H1 (cell line): ENCODE data around the gene ARHGAP26. TPM values are rescaled to one million over a fixed set of nuclear protein-coding genes. Genes with fewer than 3 reads are reported as not detected.

Source experiments
- CTCF ChIA-PET: fragments of 300-600 bp; sonication (Branson Sonifier 250); formaldehyde crosslinking; loops from one replicate; lab custom pipeline; 2021; ENCODE audit not compliant: partially characterized antibody; lab: Charles Lee
- POLR2A ChIA-PET: fragments of 300-600 bp; sonication (Branson Sonifier 250); formaldehyde crosslinking; loops from one replicate; lab custom pipeline; 2021; ENCODE audit warnings: inconsistent platforms; ENCODE audit not compliant: partially characterized antibody; lab: Charles Lee
- DNase-seq, 2 experiments: peaks; one replicate each; pipeline versions ENCODE4 v3.0.0 to v3.0.0-alpha.2; 2010 to 2022; ENCODE audit warnings: low spot score in 2 of 2, low read depth in 1 of 2, mixed read lengths in 1 of 2
- FAIRE-seq: peaks from 2 replicates; lab custom pipeline; 2011; peaks lifted over from hg19 to GRCh38; lab: Jason Lieb, UNC
- H2AFZ ChIP-seq: 2 replicates; pipeline ENCODE4 v1.8.1; 2012; ENCODE audit warnings: low read length, inconsistent platforms
- H2AK5ac ChIP-seq: 2 replicates; pipeline ENCODE4 v1.6.1; 2013; ENCODE audit warnings: low read depth, low read length
- H2BK120ac ChIP-seq: replicated peaks from 2 replicates; pipeline ENCODE3; 2013; ENCODE audit warnings: low read depth, low read length, inconsistent platforms
- H2BK12ac ChIP-seq: 2 replicates; pipeline ENCODE4 v1.6.1; 2013; ENCODE audit warnings: low read depth, low read length
- H2BK15ac ChIP-seq: 2 replicates; pipeline ENCODE4 v1.6.1; 2013; ENCODE audit warnings: low read length
- H2BK20ac ChIP-seq: 2 replicates; pipeline ENCODE4 v1.6.1; 2013; ENCODE audit warnings: low read length
- H2BK5ac ChIP-seq: 2 replicates; pipeline ENCODE4 v1.6.1; 2013; ENCODE audit warnings: low read depth, low read length
- H3K14ac ChIP-seq: 2 replicates; pipeline ENCODE4 v1.6.1; 2013; ENCODE audit warnings: inconsistent platforms; ENCODE audit not compliant: insufficient read length
- H3K18ac ChIP-seq: 2 replicates; pipeline ENCODE4 v1.6.1; 2013; ENCODE audit warnings: low read length; ENCODE audit errors: extremely low read depth
- H3K23ac ChIP-seq: 2 replicates; pipeline ENCODE4 v1.6.1; 2013; ENCODE audit warnings: inconsistent platforms; ENCODE audit not compliant: insufficient read length
- H3K23me2 ChIP-seq: 2 replicates; pipeline ENCODE4 v1.6.1; 2013; ENCODE audit warnings: low read depth, low read length
- H3K27ac ChIP-seq: 2 replicates; pipeline ENCODE4 v1.6.1; 2011; ENCODE audit warnings: low read depth, low read length, inconsistent platforms
- H3K27me3 ChIP-seq, 4 experiments: replicated peaks in 1 of 4; 1 replicate in 1 of 4; 2 replicates in 3 of 4; pipeline versions ENCODE4 v1.6.1 to v1.8.1; 2011 to 2013; ENCODE audit warnings: low read length in 3 of 4, mild to moderate bottlenecking in 3 of 4, inconsistent platforms in 2 of 4, mixed read lengths in 2 of 4, moderate library complexity in 1 of 4; ENCODE audit not compliant: control insufficient read depth in 3 of 4, insufficient read depth in 3 of 4; ENCODE audit errors: extremely low read depth in 1 of 4
- H3K36me3 ChIP-seq, 4 experiments: 2 replicates each; pipeline versions ENCODE4 v1.6.1 to v1.8.1; 2011 to 2013; ENCODE audit warnings: mild to moderate bottlenecking in 4 of 4, low read length in 3 of 4, moderate library complexity in 2 of 4, control low read depth in 1 of 4, inconsistent platforms in 1 of 4; ENCODE audit not compliant: insufficient read depth in 4 of 4, control insufficient read depth in 2 of 4
- H3K4ac ChIP-seq: replicated peaks from 2 replicates; pipeline ENCODE3; 2013; ENCODE audit warnings: low read length, low read depth, mixed read lengths, inconsistent platforms; ENCODE audit not compliant: insufficient read length
- H3K4me1 ChIP-seq, 4 experiments: replicated peaks in 1 of 4; 1 replicate in 1 of 4; 2 replicates in 3 of 4; pipeline versions ENCODE4 v1.6.1 to v1.8.1; 2011 to 2013; ENCODE audit warnings: low read length in 3 of 4, inconsistent platforms in 2 of 4, mixed read lengths in 1 of 4; ENCODE audit not compliant: insufficient read depth in 4 of 4, control insufficient read depth in 3 of 4
- H3K4me2 ChIP-seq, 2 experiments: 2 replicates each; pipeline versions ENCODE4 v1.6.1 to v1.8.1; 2011 to 2013; ENCODE audit warnings: low read depth in 2 of 2, low read length in 2 of 2, control low read depth in 1 of 2, inconsistent platforms in 1 of 2, mild to moderate bottlenecking in 1 of 2; ENCODE audit not compliant: insufficient read depth in 1 of 2
- H3K4me3 ChIP-seq, 4 experiments: fragments of 200-600, 300-600 bp in 1 of 4; sonication (generic), shearing (Covaris generic), sonication (Bioruptor Twin) in 1 of 4; 2 replicates each; pipeline versions ENCODE4 v1.5.1 to v1.8.1; 2011 to 2016; ENCODE audit warnings: low read length in 4 of 4, low read depth in 3 of 4, control low read depth in 2 of 4, inconsistent platforms in 2 of 4, mild to moderate bottlenecking in 2 of 4, mixed read lengths in 1 of 4, moderate library complexity in 1 of 4; ENCODE audit not compliant: insufficient read depth in 2 of 4; ENCODE audit errors: extremely low read depth in 1 of 4
- H3K56ac ChIP-seq: replicated peaks from 2 replicates; pipeline ENCODE3; 2013; ENCODE audit warnings: low read depth, mild to moderate bottlenecking, mixed read lengths, low read length, inconsistent platforms; ENCODE audit not compliant: insufficient read length
- H3K79me1 ChIP-seq: 2 replicates; pipeline ENCODE4 v1.6.1; 2013; ENCODE audit warnings: low read depth, low read length, control low read depth
- H3K79me2 ChIP-seq, 2 experiments: 2 replicates each; pipeline versions ENCODE4 v1.6.1 to v1.8.1; 2012 to 2013; ENCODE audit warnings: low read length in 2 of 2, mild to moderate bottlenecking in 2 of 2, inconsistent platforms in 1 of 2; ENCODE audit not compliant: insufficient read depth in 2 of 2, control insufficient read depth in 1 of 2
- H3K9ac ChIP-seq, 4 experiments: replicated peaks in 1 of 4; 1 replicate in 1 of 4; 2 replicates in 3 of 4; pipeline versions ENCODE4 v1.6.1 to v1.8.1; 2011 to 2013; ENCODE audit warnings: low read depth in 3 of 4, low read length in 3 of 4, control low read depth in 2 of 4, mild to moderate bottlenecking in 2 of 4, moderate library complexity in 2 of 4, inconsistent platforms in 1 of 4; ENCODE audit errors: extremely low read depth in 1 of 4
- H3K9me3 ChIP-seq, 2 experiments: 2 replicates each; pipeline versions ENCODE4 v1.6.1 to v1.8.1; 2012 to 2013; ENCODE audit warnings: mild to moderate bottlenecking in 2 of 2, moderate library complexity in 2 of 2, control low read depth in 1 of 2, inconsistent platforms in 1 of 2, low read depth in 1 of 2, low read length in 1 of 2, mixed read lengths in 1 of 2; ENCODE audit not compliant: insufficient read depth in 2 of 2
- H4K20me1 ChIP-seq, 2 experiments: replicated peaks in 1 of 2; 2 replicates each; pipeline versions ENCODE3 to v1.8.1; 2011 to 2013; ENCODE audit warnings: inconsistent platforms in 2 of 2, low read length in 2 of 2, mild to moderate bottlenecking in 1 of 2; ENCODE audit not compliant: insufficient read depth in 2 of 2, control insufficient read depth in 1 of 2
- H4K5ac ChIP-seq: 2 replicates; pipeline ENCODE4 v1.6.1; 2013; ENCODE audit warnings: low read length, low read depth, mixed read lengths, inconsistent platforms; ENCODE audit not compliant: insufficient read length
- H4K8ac ChIP-seq: 2 replicates; pipeline ENCODE4 v1.8.0; 2013; ENCODE audit warnings: mild to moderate bottlenecking, moderate library complexity, low read length, inconsistent platforms; ENCODE audit not compliant: insufficient read depth; ENCODE audit errors: extremely low read depth
- H4K91ac ChIP-seq: replicated peaks from 2 replicates; pipeline ENCODE3; 2013; ENCODE audit warnings: low read length, mixed read lengths, inconsistent platforms; ENCODE audit not compliant: insufficient read length
- BACH1 ChIP-seq: IDR thresholded peaks from 2 replicates; pipeline ENCODE4 v1.6.1; 2012; ENCODE audit warnings: low read length, improper control_type of control experiment
- BRCA1 ChIP-seq: IDR thresholded peaks from 2 replicates; pipeline ENCODE4 v1.6.1; 2012; ENCODE audit warnings: low read depth, low read length, improper control_type of control experiment
- CBX8 ChIP-seq: fragments of 300-800, 300-1000 bp; sonication (generic); IDR thresholded peaks from 2 replicates; pipeline ENCODE4 v1.7.1; 2016; ENCODE audit warnings: low read depth, low read length, borderline replicate concordance
- EZH2 ChIP-seq: fragments of 200-600 bp; sonication (generic); IDR thresholded peaks from 2 replicates; pipeline ENCODE4 v1.7.1; 2012; ENCODE audit warnings: low read depth, mild to moderate bottlenecking, moderate library complexity, low read length, inconsistent platforms; ENCODE audit not compliant: severe bottlenecking
- JUN ChIP-seq: IDR thresholded peaks from 2 replicates; pipeline ENCODE4 v1.6.1; 2011; ENCODE audit warnings: low read depth, mild to moderate bottlenecking, improper control_type of control experiment, low read length
- MAFK ChIP-seq: IDR thresholded peaks from 2 replicates; pipeline ENCODE4 v1.6.1; 2012; ENCODE audit warnings: low read depth, mild to moderate bottlenecking, improper control_type of control experiment, low read length
- NANOG ChIP-seq: IDR thresholded peaks from 2 replicates; pipeline ENCODE4 v1.6.1; 2011; ENCODE audit warnings: low read length, low read depth, mild to moderate bottlenecking, inconsistent platforms; ENCODE audit not compliant: insufficient read depth, poor library complexity, severe bottlenecking
- RXRA ChIP-seq: IDR thresholded peaks from 2 replicates; pipeline ENCODE4 v1.6.1; 2011; ENCODE audit warnings: low read depth, mild to moderate bottlenecking, low read length, moderate library complexity; ENCODE audit not compliant: insufficient read depth
- SIN3A ChIP-seq, 2 experiments: IDR thresholded peaks in 1 of 2; conservative IDR thresholded peaks in 1 of 2; 2 replicates each; pipeline ENCODE4 v1.6.1; 2011 to 2012; ENCODE audit warnings: low read length in 2 of 2, improper control_type of control experiment in 1 of 2, low read depth in 1 of 2, mild to moderate bottlenecking in 1 of 2
- SP2 ChIP-seq: IDR thresholded peaks from 2 replicates; pipeline ENCODE4 v1.6.1; 2012; ENCODE audit warnings: mild to moderate bottlenecking, low read length, inconsistent platforms
- SUZ12 ChIP-seq: fragments of 200-600 bp; sonication (generic); IDR thresholded peaks from 2 replicates; pipeline ENCODE4 v1.6.1; 2012; ENCODE audit warnings: mild to moderate bottlenecking, inconsistent platforms, low read length, moderate library complexity, mixed read lengths
- TAF1 ChIP-seq: IDR thresholded peaks from 2 replicates; pipeline ENCODE4 v1.6.1; 2011; ENCODE audit warnings: mild to moderate bottlenecking, low read depth, low read length
- WGBS, 2 experiments: shearing (Covaris generic) in 1 of 2; methylation state at CpG; one replicate each; pipeline versions ENCODE4 v1.1.6 to v1.1.7; 2013 to 2015; ENCODE audit warnings: low lambda C conversion rate in 2 of 2, mixed read lengths in 2 of 2, inconsistent platforms in 1 of 2, low coverage in 1 of 2, missing lambda C conversion rate in 1 of 2; ENCODE audit not compliant: insufficient replicate concordance in 2 of 2, insufficient coverage in 1 of 2, insufficient read length in 1 of 2; ENCODE audit errors: extremely low coverage in 1 of 2, missing lambda C conversion rate in 1 of 2; 5-methylcytosine and 5-hydroxymethylcytosine counted together
- polyA plus RNA-seq, 7 experiments: library from polyadenylated mRNA; depleted of rRNA in 3 of 7; stranded (reverse) in 5 of 7; unstranded in 2 of 7; fragments of >200 nt in 5 of 7; fragments of 200-250 nt in 2 of 7; gene quantifications; 1 replicate in 5 of 7; 2 replicates in 1 of 7; 4 replicates in 1 of 7; pipeline versions ENCODE4 v1.2.1 to v1.2.3, GENCODE V29; 2011 to 2013; ENCODE audit warnings: missing spikeins in 2 of 7, mixed read lengths in 2 of 7
- total RNA-seq: library from RNA; stranded (reverse); fragmentation: NEBNext Ultra II Directional; extraction: Animal tissue kit (Norgen Biotek cat#: 25700); gene quantifications from 2 replicates; pipeline ENCODE4 v1.2.1, GENCODE V29; 2021
- TF ChIP-seq, protein P1 (sequence below): IDR thresholded peaks from 2 replicates; pipeline ENCODE4 v1.6.1; 2012; ENCODE audit warnings: inconsistent platforms

The ARHGAP26 gene
- total and polyA plus RNA-seq, 2 of the 8 experiments (the other 6 are each of a cell fraction or from before 2014, with no cell fraction given), result 7.1 to 24.8 TPM

DNA sequence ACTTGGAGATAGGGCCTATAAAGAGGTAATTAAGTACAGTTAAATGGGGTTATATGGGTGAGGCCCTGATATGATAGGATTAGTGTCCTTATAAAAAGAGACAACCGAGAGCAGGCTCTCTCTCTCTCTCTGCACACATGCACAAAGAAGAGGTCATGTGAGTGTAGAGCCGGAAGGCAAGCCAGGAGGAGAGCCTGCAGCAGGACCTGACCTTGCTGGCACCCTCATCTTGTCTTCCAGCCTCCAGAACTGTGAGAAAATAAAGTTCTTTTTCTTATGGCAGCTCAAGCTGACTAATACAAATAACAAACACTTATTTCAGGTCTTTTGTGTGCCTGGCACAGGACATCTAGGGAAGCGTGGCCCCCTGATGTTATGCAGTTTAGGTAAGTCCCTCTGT lies 62.1 kb downstream of the ARHGAP26 start:
- ChIA-PET POLR2A (interaction anchor here (0.7 kb wide), 1 partner anchor 147 kb away, joined by 3 read pairs; no protein-coding TSS in a partner anchor), CTCF (interaction anchor here (1.0 to 1.6 kb wide), 3 partner anchors 35 to 84 kb away, joined by 3 to 6 read pairs (median 4); no protein-coding TSS in a partner anchor)
- peaks cover 2% of the 10 kb centered on the region; the same call in 1 of the 2 replicates for H3K79me1 ChIP-seq
- no peak overlapping the region for H2BK20ac ChIP-seq
- H2BK120ac ChIP-seq, result no peak overlapping the region
- no peaks in the 10 kb centered on the region for H3K9me3 ChIP-seq
- no peak overlapping the region for H3K23ac ChIP-seq
- no peak overlapping the region for H4K8ac ChIP-seq
- no peak overlapping the region for H3K56ac ChIP-seq
- H3K14ac ChIP-seq, result no peak overlapping the region
- H3K18ac ChIP-seq, result no peak overlapping the region
- no peak overlapping the region for H3K27ac ChIP-seq
- H3K79me2 ChIP-seq, result peaks cover 0 to 30% of the 10 kb centered on the region in 2 experiments; a peak in 1 of 4 replicates
- H3K36me3 ChIP-seq, result no peaks in the 10 kb centered on the region
- peaks cover 0 to 2% of the 10 kb centered on the region in 2 experiments for H4K20me1 ChIP-seq
- 87% methylated on average over 3 of the region's 3 CpGs; no CpG with 5 or more reads in 1 of the 2 experiments for WGBS, 2 experiments
- H3K27me3 ChIP-seq, result no peaks in the 10 kb centered on the region
- H2AK5ac ChIP-seq, result no peak overlapping the region
- no peak overlapping the region for H3K9ac ChIP-seq
- H3K4me3 ChIP-seq, result no peak overlapping the region
- H3K4me1 ChIP-seq, result peaks cover 0 to 10% (median 6%) of the 10 kb centered on the region in 4 experiments; a peak in 5 of 7 replicates
- DNase-seq (no peak), FAIRE-seq (no peak)
- H2AFZ ChIP-seq, result no peak overlapping the region
- no peak overlapping the region for H4K5ac ChIP-seq
- no peak overlapping the region for H4K91ac ChIP-seq
- no peak overlapping the region for H2BK5ac ChIP-seq
- H3K4ac ChIP-seq, result no peak overlapping the region
- no peak overlapping the region for H3K4me2 ChIP-seq
- no peaks in the 10 kb centered on the region for H3K23me2 ChIP-seq
- H2BK15ac ChIP-seq, result no peak overlapping the region
- H2BK12ac ChIP-seq, result no peak overlapping the region
- TF ChIP-seq RXRA (no peak), CBX8 (no peak), SIN3A (conservative IDR thresholded peaks at IDR 0.05 in 1 of 2, IDR thresholded peaks at IDR 0.05 in 1 of 2; ENCODE audit: low read depth in 1 of 2, low read length in 2 of 2) (no peak), SP2 (no peak), JUN (no peak), NANOG (no peak), SUZ12 (no peak), TAF1 (no peak), BRCA1 (no peak), BACH1 (no peak), MAFK (no peak), EZH2 (no peak)
- TF ChIP-seq, protein P1, sequence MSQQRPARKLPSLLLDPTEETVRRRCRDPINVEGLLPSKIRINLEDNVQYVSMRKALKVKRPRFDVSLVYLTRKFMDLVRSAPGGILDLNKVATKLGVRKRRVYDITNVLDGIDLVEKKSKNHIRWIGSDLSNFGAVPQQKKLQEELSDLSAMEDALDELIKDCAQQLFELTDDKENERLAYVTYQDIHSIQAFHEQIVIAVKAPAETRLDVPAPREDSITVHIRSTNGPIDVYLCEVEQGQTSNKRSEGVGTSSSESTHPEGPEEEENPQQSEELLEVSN, result no peak
